GM18517 (cell line): ENCODE measurements around the gene TCFL5.
"Not testable (repeated sequence)": the region's sequence is repeated elsewhere in the genome, so short reads cannot be mapped to it uniquely, and the experiment has no call there.

Experiments used
- ATAC-seq: cut with Tn5 transposase; IDR thresholded peaks from one replicate; pipeline ENCODE4 v1.9.1; 2021; ENCODE audit warnings: mild to moderate bottlenecking, moderate library complexity; ENCODE audit not compliant: unreplicated experiment

TCFL5 gene

DNA sequence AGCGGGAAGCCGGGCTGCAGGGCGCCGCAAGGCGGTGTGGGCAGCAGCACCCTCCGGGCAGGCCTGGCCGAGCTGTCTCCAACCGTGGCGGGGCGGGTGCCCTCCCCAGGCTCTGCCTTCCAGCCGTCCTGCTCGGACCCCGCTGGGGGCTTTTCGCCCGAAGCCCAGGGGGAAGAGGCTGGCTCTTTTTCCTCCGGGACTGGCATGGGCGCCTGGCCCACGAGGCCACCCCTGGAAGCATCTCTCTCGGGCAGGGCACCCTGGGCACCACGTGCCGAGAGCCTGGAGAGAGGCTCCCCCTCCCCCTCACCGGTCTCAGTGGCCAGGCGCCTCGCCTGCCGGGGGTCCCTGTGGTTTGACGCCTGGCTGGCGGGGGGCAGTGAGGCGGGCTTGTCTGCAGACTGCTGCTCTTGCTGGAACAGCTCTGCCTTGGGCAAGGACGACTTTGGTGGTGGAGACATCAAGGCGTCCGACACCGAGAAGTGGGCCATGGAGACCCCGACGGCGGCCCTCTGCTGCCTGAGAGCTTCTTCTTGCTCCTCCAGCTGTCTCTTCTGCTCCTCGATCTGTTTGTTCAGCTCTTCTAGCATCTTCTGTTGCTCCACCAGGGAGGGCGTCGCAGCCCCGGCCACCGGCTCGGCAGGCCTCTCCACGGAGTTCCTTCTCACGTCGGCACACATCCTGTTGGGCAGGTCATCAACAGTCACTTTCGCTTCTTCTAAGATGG, 19.5 kb upstream of the TCFL5 start:
- no peak for ATAC-seq

- ATAC-seq: no peak
Measured at GRCh38 chr20:62880147-62880934, 18.7 kb upstream of the TCFL5 start.

DNA sequence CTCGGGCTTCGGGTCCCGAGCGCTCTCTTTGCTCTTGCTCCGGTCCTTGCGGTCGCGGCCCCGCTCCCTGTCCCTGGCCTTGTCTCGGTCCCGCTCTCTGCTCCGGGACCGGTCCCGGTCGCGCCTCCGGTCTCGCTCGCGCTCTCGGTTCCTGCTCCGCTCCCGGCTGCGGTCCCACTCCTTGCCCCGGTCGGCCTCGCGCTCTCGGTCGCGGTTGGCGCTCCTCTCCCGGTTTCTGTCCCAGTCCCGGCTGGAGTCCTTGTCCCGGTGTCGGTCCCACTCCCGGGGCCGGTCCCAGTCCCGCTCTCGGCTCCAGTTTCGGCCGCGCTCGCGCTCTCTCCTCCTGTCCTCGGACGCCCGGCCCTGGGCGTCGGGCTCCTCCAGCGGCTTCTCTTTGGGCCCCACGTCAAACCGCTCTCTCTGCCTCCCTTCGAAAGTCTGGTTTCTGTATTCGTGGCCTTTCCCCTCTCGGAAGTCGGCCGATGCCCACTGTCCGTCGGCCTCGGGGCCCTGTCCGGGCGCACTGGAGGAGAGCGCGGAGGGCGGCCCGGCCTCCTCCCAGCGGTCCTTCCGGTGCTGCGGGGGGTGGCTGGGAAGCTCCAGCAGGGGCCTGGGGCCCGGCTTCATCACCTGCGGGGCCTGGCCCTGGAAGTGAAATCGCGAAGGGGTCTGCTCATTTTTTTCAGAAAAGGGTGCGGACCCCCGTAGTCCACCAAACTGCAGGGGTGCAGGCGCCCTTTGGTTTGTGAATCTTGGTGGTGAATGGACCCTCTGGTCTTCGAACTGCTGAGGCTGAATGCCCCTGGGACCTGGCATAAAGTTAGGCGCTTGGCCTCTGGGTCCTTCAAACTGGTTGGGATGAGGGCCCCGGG, 17.9 kb upstream of the TCFL5 start:
- no peak for ATAC-seq

- no peak for ATAC-seq
Measured at GRCh38 chr20:62878244-62879038, 16.8 kb upstream of the TCFL5 start.

- ATAC-seq: no peak
Measured at GRCh38 chr20:62876902-62877816, 15.5 kb upstream of the TCFL5 start.

- ATAC-seq: no peak
Measured at GRCh38 chr20:62876501-62876901, 14.9 kb upstream of the TCFL5 start.

GRCh38 chr20:62875419-62876361, 14.1 kb upstream of the TCFL5 start:
- ATAC-seq: no peak

- no peak for ATAC-seq
Measured at GRCh38 chr20:62874964-62875344, 13.3 kb upstream of the TCFL5 start.

GRCh38 chr20:62873681-62874031, 12.0 kb upstream of the TCFL5 start:
- not testable (repeated sequence) for ATAC-seq

DNA sequence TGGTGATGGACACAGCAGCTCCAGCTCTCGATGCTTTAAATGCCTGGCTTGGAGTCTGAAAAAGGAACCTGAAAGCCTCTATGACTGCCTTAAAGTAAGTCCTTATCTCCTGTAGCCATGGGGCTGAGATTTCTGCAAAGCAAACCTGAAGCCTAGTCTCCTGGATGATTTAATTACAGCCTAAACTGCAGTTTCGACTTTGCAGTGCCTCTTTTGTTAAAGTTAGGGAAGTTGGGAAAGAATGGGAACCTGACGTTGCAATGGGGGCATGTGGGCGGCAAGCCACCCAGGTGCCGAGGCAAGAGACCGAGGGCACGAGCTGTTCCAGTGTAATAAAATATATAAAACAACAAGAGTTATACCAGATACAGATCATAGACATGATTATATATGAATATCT, 11.7 kb upstream of the TCFL5 start:
- ATAC-seq: no peak

- no peak for ATAC-seq
Measured at GRCh38 chr20:62872862-62873261, 11.2 kb upstream of the TCFL5 start.

- no peak for ATAC-seq
Measured at GRCh38 chr20:62872184-62872847, 10.7 kb upstream of the TCFL5 start.

- ATAC-seq: no peak
Measured at GRCh38 chr20:62864207-62864606, 2.6 kb upstream of the TCFL5 start.

DNA sequence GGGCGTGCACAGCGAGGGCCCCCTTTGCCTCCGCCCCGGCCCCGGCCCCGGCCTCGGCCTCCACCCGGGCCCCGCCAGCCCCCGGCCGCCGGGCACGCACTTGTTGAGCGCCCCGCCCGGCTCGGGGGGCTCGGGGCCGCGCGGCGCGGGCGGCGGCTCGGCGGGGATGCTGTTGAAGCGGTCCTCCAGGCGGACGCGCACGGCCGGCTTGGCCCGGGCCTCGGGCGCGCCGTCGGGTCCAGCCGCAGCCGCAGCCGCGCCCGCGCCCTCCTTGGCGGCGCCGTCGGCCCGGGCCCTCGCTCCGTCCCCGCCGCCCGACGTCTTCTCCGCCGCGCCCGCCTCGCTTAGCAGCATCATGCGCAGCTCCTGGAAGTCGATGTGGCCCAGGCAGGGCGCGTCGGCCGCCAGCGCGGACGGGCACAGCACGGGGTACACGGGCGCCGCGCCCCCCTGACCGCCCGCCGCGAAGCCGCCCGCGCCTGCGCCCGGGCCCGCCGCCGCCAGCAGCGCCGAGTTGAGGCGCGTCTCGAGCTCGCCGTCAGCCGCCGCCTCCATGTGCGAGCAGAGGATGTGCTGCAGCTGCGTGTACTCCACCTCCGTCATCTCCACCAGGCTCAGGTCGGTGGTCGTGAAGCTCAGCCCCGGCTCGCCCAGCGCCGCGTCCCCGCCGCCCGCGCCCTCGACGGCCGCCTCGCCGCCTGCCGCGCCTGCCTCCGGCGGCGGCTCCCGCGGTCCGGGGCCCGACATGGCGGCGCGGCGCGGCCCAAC, 514 bp downstream of the TCFL5 start:
- no peak for ATAC-seq

DNA sequence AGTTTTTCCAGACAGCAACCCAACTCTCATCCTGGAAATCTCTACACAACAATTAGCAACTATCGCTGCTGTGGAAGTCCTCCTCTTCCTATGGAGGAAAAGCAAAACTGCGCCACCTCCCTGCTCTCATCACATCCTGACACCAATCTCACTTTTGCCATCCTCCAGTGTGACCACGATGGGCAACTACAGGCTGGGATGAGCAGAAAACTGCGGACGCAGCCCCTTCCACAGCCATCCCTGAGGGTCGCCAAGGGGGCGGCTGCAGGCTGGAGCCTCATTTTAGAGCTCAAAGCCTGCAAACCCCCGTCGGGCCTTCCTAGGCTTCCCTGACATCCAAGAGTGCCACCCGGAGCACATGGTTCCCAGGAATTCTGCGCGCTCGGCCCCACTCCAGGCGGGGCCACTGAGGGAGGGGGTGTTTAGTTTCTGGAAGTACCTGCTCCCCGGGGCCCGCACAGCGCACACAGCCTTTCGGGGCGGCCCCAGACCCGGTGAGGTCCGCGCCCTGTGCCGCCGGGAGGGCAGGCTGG, 1.2 kb downstream of the TCFL5 start:
- no peak for ATAC-seq

- no peak for ATAC-seq
Measured at GRCh38 chr20:62859721-62860120, 1.9 kb downstream of the TCFL5 start.
